HCT116 (cell line): ENCODE data around the gene CLDN34.

Experiments
- CEBPB ChIP-seq: IDR thresholded peaks from 2 replicates; pipeline ENCODE4 v1.6.1; 2012; ENCODE audit warnings: low read depth
- CTCF ChIP-seq, 3 experiments: fragments of 200-600 bp in 1 of 3; sonication (generic) in 1 of 3; IDR thresholded peaks in 2 of 3; conservative IDR thresholded peaks in 1 of 3; 2 replicates each; pipeline ENCODE4 v1.5.1; 2012 to 2017; ENCODE audit warnings: low read depth in 2 of 3, low read length in 2 of 3, antibody characterized with exemption in 1 of 3, borderline replicate concordance in 1 of 3, control low read depth in 1 of 3, mild to moderate bottlenecking in 1 of 3, mixed read lengths in 1 of 3, mixed run types in 1 of 3, moderate library complexity in 1 of 3; ENCODE audit not compliant: insufficient read depth in 1 of 3
- ELF1 ChIP-seq: IDR thresholded peaks from 2 replicates; pipeline ENCODE4 v1.6.1; 2012; ENCODE audit warnings: low read depth, borderline replicate concordance
- EZH2 ChIP-seq: fragments of 200-600 bp; sonication (generic); IDR thresholded peaks from 2 replicates; pipeline ENCODE4 v1.6.1; 2017; ENCODE audit warnings: antibody characterized with exemption, mixed run types
- POLR2A ChIP-seq: IDR thresholded peaks from 2 replicates; pipeline ENCODE4 v1.7.0; 2011; ENCODE audit warnings: borderline replicate concordance; ENCODE audit not compliant: insufficient read depth, insufficient read length; ENCODE audit errors: extremely low read depth
- SIN3A ChIP-seq: IDR thresholded peaks from 2 replicates; pipeline ENCODE4 v1.6.1; 2012; ENCODE audit warnings: low read depth
- ZNF274 ChIP-seq: fragments of 200-500 bp; sonication (Bioruptor generic); IDR thresholded peaks from 2 replicates; pipeline ENCODE4 v1.6.1; 2014; ENCODE audit warnings: mild to moderate bottlenecking, low read depth, low read length, inconsistent platforms

GRCh38 chrX:10010686-10011085 lies 43.5 kb downstream of the CLDN34 start:
- TF ChIP-seq CTCF (IDR thresholded peaks at IDR 0.05 in 2 of 3, conservative IDR thresholded peaks at IDR 0.05 in 1 of 3; ENCODE audit: borderline replicate concordance in 1 of 3, insufficient read depth in 1 of 3, low read depth in 2 of 3, low read length in 2 of 3) (no peak), SIN3A (no peak), EZH2 (no peak), ELF1 (no peak), POLR2A (no peak), ZNF274 (no peak), CEBPB (no peak)
